Psoas muscle (tissue), 8 donors: Measurements from ENCODE around the gene SSTR5. TPM values are rescaled to one million over a fixed set of nuclear protein-coding genes. Genes with fewer than 3 reads are reported as not detected.
A peak's percentile ranks its signal among the peaks of the same experiment; 100 is the strongest.

Experiments
- ATAC-seq, 4 donors: fragments of 200-7000 bp; cut with Tn5 transposase; one replicate each; pipeline ENCODE4 v1.9.1; 2020; ENCODE audit warnings: moderate library complexity in 3 of 4, mild to moderate bottlenecking in 2 of 4
- DNase-seq, 2 donors: peaks; one replicate each; pipeline ENCODE4 v3.0.0-alpha.2; 2020
- H3K27ac ChIP-seq: fragments of 200-600 bp; one replicate; pipeline ENCODE4 v1.8.0; 2022
- H3K27me3 ChIP-seq, 3 donors: fragments of 200-600 bp in 1 of 3; one replicate each; pipeline versions ENCODE4 v1.6.1 to v1.8.0; 2013 to 2022; ENCODE audit warnings: low read length in 2 of 3, mild to moderate bottlenecking in 2 of 3, moderate library complexity in 1 of 3; ENCODE audit not compliant: insufficient read depth in 3 of 3
- H3K36me3 ChIP-seq, 2 donors: fragments of 200-600 bp in 1 of 2; one replicate each; pipeline versions ENCODE4 v1.6.1 to v1.8.0; 2013 to 2022; ENCODE audit warnings: low read depth in 1 of 2, mild to moderate bottlenecking in 1 of 2, moderate library complexity in 1 of 2; ENCODE audit not compliant: insufficient read depth in 1 of 2
- H3K4me1 ChIP-seq: fragments of 200-600 bp; one replicate; pipeline ENCODE4 v1.8.0; 2022
- H3K4me3 ChIP-seq: fragments of 200-600 bp; one replicate; pipeline ENCODE4 v1.8.0; 2022; ENCODE audit warnings: mild to moderate bottlenecking
- H3K9me3 ChIP-seq: fragments of 200-600 bp; one replicate; pipeline ENCODE4 v1.8.0; 2022
- CTCF ChIP-seq: fragments of 200-600 bp; IDR thresholded peaks from one replicate; pipeline ENCODE4 v1.8.0; 2022; ENCODE audit warnings: antibody characterized with exemption
- WGBS, 3 donors: extraction: QIAGEN DNeasy Blood & Tissue Kit; methylation state at CpG; one replicate each; pipeline versions ENCODE4 v1.1.6 to v1.1.7; 2013; 5-methylcytosine and 5-hydroxymethylcytosine counted together
- intact Hi-C, 2 donors: fragments of 100-400 bp; cut with DNase I; formaldehyde crosslinking; loops; one replicate each; pipeline versions ENCODE4 v1.11.0 to v1.14.2; 2022
- polyA plus RNA-seq, 3 donors: library from polyadenylated mRNA; stranded (reverse); fragments of 200-250 nt; gene quantifications; one replicate each; pipeline ENCODE4 v1.2.3, GENCODE V29; 2013
- total RNA-seq, 4 donors: library from RNA; stranded (reverse); fragmentation: NEBNext Ultra II Directional in 2 of 4; extraction: Animal tissue kit (Norgen Biotek cat#: 25700) in 2 of 4; gene quantifications; one replicate each; pipeline versions ENCODE4 v1.2.1 to v1.2.4, GENCODE V29; 2021 to 2023
- donor health status: healthy with polysubstance abuse.
- donor health status: DM: no; HTN: no; CAD: no; lungs with moderate emphysema.
- donor health status: Bipolar disorder and iron deficiency.
- donor health status: healthy.
- donor health status: DM: yes; HTN: yes; CAD: no.
- donor health status: DM: no; HTN: no; CAD: no.
- donor health status: DM: no; HTN: no; CAD: no.
- donor health status: DM: yes; HTN: yes; CAD: no.

The SSTR5 gene
- total and polyA plus RNA-seq, 7 donors, result 0.03 to 0.32 (median 0.08) TPM; not detected in 3

GRCh38 chr16:1077877-1078578 lies 5.5 kb downstream of the SSTR5 start:
- Histone ChIP-seq H3K27ac (no peak overlapping the region), H3K36me3 (no peaks in the 10 kb centered on the region), H3K9me3 (no peaks in the 10 kb centered on the region), H3K27me3 (peaks cover 0 to 91% (median 40%) of the 10 kb centered on the region in 3 donors), H3K4me3 (no peak overlapping the region), H3K4me1 (no peaks in the 10 kb centered on the region)
- intact Hi-C loops, result no loop called here
- no peak for TF ChIP-seq CTCF
- WGBS, 3 donors, result 39 to 56% (median 48%) methylated on average over 35 to 36 of the region's 36 CpGs
- DNase-seq (no peak), ATAC-seq (no peak)

GRCh38 chr16:1078579-1079021 lies 6.1 kb downstream of the SSTR5 start:
- no peaks in the 10 kb centered on the region for H3K36me3 ChIP-seq
- WGBS, 3 donors, result 13 to 25% (median 25%) methylated on average over 24 to 28 of the region's 28 CpGs
- no peaks in the 10 kb centered on the region for H3K9me3 ChIP-seq
- intact Hi-C loops, result no loop called here
- ATAC-seq (peak; percentile 40 to 81 (median 58)), DNase-seq (no peak)
- no peak overlapping the region for H3K4me3 ChIP-seq
- no peaks in the 10 kb centered on the region for H3K4me1 ChIP-seq
- H3K27me3 ChIP-seq, result peaks cover 0 to 91% (median 38%) of the 10 kb centered on the region in 3 donors
- H3K27ac ChIP-seq, result no peak overlapping the region
- no peak for TF ChIP-seq CTCF

GRCh38 chr16:1079341-1079740 lies 6.8 kb downstream of the SSTR5 start:
- peaks cover 0 to 91% (median 43%) of the 10 kb centered on the region in 3 donors for H3K27me3 ChIP-seq
- no peaks in the 10 kb centered on the region for H3K36me3 ChIP-seq
- 91 to 94% (median 93%) methylated on average over 42 to 43 of the region's 43 CpGs for WGBS, 3 donors
- H3K9me3 ChIP-seq, result peaks cover 4% of the 10 kb centered on the region
- H3K4me1 ChIP-seq, result no peaks in the 10 kb centered on the region
- H3K4me3 ChIP-seq, result no peak overlapping the region
- DNase-seq, result no peak
- intact Hi-C loops, result no loop called here
- ATAC-seq, result no peak
- no peak overlapping the region for H3K27ac ChIP-seq
- TF ChIP-seq CTCF, result no peak

GRCh38 chr16:1079786-1080525 lies 7.4 kb downstream of the SSTR5 start:
- DNase-seq (no peak), ATAC-seq (no peak)
- no peak overlapping the region for H3K27ac ChIP-seq
- H3K4me3 ChIP-seq, result no peak overlapping the region
- no peaks in the 10 kb centered on the region for H3K36me3 ChIP-seq
- H3K9me3 ChIP-seq, result peaks cover 7% of the 10 kb centered on the region
- intact Hi-C loops, result no loop called here
- WGBS, 3 donors, result 78% methylated on average over 39 to 45 of the region's 45 CpGs
- H3K4me1 ChIP-seq, result no peaks in the 10 kb centered on the region
- H3K27me3 ChIP-seq, result peaks cover 0 to 86% (median 44%) of the 10 kb centered on the region in 3 donors
- no peak for TF ChIP-seq CTCF
